Measurements from ENCODE around the gene ZNF774.
"Not testable (repeated sequence)": the region's sequence is repeated elsewhere in the genome, so short reads cannot be mapped to it uniquely, and the experiment has no call there.

Gene ZNF774

DNA sequence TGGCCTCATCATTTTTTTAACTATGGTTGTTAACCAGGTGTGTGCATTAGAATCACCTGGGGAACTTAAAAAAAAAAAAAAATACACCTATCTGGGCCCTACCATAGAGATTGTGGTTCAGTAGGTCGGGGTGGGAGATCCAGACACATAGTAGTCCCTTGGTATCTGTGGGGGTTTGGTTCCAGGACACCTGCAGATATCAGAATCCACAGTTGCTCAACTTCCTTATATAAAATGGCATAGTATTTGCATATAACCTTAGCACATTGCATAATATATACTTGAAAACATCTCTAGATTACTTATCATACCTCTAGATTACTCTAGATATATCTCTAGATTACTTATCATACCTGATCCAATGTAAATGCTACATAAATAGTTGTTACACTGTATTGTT lies 41.0 kb downstream of the ZNF774 start:
- no peak for DNase-seq

DNA sequence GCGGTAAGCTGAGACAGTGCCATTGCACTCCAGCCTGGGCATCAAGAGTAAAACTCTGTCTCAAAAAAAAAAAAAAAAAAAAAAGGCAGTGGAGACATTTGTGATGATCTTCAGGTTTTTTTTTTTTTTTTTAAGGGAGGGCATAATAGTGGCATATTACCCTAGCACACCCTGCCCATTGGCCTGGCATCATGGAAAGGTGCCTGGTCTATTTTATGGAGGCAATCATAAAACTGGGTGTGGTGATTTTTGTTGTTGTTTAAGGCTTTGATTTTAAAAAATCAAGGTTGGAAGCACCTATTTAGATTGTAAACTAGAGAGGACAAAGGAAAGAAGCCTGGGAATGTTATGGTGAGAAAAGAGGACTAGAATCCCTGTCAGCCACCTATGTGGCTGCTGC lies 42.0 kb downstream of the ZNF774 start:
- DNase-seq = no peak

GRCh38 chr15:90394748-90395442 lies 42.8 kb downstream of the ZNF774 start:
- no peak for DNase-seq

DNA sequence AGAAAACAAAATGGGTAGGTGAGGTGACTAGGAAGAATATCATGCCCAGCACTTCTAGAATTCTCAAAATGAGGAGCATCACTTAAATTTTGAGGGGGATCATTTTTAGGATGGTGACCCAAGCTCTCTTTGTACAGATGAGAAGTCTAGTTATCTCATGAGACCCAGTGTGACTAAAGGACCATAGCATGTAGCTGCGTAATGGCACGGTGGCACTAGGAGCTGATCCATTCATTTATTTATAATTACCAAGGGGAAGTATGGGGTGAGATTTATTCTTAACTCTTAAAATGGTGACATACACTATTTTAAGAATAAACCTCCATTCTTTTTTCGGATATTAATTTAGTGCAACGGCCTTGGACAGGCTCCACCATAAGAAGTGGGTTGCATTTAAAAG lies 44.2 kb downstream of the ZNF774 start:
- DNase-seq = no peak

DNA sequence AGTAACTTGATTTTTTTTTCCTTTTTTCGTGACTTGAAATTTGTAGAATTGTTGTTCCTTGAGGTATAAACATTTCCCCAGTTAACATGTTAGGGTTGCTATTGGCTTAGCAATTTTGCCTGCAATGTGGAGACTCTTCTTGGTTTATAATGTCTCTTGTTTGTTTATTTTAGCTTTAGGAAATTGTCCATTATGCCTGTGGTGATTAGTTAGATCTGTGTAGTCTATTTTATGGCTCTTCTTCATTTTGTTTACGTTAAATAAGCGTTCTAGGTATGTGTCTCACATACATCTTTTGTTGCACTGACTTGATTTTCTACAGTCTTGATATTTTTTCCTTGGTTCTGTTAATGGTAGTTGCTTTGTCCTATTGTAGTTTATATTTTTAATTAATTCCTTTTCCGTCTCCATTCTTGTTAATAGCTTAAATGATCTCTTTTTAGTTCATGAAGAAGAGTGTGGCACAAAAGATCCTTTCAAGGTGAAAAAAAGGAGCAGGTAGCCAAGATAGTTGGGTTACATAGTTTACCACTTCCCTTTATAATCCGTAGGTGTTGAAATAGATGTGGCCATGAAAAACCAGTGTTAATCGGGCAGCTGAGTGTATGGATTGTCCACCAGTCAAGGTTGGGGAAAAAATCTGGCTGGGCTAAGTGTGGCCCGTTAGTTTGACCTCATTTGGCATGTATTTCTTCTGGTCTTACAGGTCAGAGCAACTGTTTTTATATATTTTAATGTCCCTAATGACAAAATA lies 48.1 kb downstream of the ZNF774 start:
- DNase-seq = no peak

GRCh38 chr15:90400759-90401314 lies 48.8 kb downstream of the ZNF774 start:
- DNase-seq = peak; percentile 30 to 37

DNA sequence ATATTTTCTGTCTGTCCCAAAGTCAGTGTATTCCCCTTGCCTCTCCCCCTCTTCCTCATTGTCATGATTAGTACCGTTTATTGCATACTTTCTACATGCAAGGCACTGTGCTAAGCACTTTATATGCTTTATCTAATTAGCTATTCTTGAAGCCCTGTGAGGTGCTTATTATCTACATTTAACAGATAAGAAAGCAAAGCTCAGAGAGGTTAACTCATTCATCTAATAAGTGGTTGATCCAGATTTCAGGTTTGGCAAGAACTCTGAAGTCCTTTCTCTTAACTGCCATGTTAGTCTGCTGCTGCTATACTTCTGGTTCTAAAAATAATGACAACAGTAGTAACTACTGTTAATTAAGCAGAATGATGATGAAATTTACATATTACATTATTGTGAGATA lies 49.4 kb downstream of the ZNF774 start:
- no peak for DNase-seq

GRCh38 chr15:90402223-90402622 lies 50.1 kb downstream of the ZNF774 start:
- DNase-seq = no peak

- DNase-seq = no peak
Observed at GRCh38 chr15:90402767-90403166, 50.7 kb downstream of the ZNF774 start.

DNA sequence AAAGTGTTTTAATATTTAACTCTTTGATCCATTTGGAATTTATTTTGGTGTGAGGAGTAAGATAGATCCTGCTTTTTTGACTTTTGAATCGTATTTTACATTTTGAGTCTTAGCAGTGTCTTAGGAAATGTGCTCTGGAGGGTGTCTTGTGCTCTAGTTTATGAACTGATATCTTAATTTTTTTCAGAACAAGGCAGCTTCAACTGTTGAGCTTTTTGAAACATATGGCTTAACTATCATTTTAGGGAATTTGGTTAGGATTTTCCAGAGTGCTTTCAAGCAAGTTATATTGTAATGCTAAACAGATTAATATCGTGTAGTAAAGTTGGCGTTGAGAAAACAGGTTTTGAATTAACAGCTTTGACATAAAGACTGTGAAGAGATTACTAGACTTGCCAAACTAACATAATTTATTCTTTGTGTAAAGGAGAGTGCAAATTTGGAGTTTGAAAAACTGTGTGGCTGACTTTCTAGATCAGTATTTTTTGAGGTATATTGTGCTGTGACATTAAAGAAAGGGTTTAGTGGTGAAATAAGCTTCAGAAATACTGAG lies 53.0 kb downstream of the ZNF774 start:
- DNase-seq = no peak

GRCh38 chr15:90407336-90407735 lies 55.3 kb downstream of the ZNF774 start:
- no peak for DNase-seq

DNA sequence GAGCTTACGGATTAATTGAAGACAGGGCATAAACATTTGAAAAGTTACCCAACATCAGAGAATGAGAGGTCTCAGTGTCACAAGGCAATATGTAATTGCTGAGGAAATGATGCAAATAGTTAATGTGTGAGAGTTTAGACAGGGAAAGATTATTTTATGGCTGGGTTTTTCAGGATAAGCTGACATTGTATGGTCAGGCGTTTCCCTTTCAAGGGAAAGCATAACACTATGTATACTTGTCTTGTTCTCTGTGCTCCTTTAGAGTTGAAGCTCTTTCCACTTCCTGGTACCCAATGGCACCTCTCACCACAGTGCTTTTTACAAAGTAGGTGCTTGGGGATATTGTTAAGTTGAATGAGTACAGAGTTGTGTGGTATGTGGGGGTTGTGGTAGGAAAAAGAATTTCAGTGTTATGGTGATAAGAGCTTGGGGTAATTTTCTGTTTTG lies 55.8 kb downstream of the ZNF774 start:
- peak in 1 of 2 donors; percentile 16 for DNase-seq

GRCh38 chr15:90408657-90409056 lies 56.6 kb downstream of the ZNF774 start:
- DNase-seq = no peak

GRCh38 chr15:90409587-90409986 lies 57.5 kb downstream of the ZNF774 start:
- DNase-seq = not testable (repeated sequence)

DNA sequence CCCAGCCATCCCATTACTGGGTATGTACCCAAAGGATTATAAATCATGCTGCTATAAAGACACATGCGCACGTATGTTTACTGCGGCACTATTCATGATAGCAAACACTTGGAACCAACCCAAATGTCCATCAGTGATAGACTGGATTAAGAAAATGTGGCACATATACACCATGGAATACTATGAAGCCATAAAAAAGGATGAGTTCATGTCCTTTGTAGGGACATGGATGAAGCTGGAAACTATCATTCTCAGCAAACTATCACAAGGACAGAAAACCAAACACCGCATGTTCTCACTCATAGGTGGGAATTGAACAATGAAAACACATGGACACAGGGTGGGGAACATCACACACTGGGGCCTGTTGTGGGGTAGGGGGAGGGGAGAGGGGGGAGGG lies 58.2 kb downstream of the ZNF774 start:
- not testable (repeated sequence) for DNase-seq

DNA sequence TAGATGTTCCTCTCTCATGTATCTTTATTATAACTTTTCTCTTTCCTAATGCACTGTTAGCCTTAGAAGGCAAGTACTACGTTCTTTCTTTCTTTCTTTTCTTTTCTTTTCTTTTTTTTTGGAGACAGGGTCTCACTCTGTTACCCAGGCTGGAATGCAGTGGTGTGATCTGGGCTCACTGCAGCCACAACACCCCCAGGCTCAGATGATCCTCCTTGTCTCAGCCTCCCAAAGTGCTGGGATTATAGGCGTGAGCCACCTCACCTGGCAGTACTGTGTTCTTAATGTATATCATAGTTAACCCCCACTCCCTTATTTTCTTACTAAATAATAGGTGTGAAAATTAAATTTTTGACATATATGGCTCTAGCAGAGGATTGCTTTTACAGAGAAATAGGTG lies 59.1 kb downstream of the ZNF774 start:
- DNase-seq = no peak

Measured in stimulated activated CD4-positive, alpha-beta T cell treated with anti-CD3 and anti-CD28 coated beads, Interleukin-2, amount 100 ng/mL, for 48 hours (primary cell).